ENCODE measurements around the gene CDC42EP4. TPM values are rescaled to one million over a fixed set of nuclear protein-coding genes. Genes with fewer than 3 reads are reported as not detected.

CDC42EP4 gene
- total RNA-seq, 1 donor from 2014 or later = 124 TPM

GRCh38 chr17:73291260-73291801, 20.5 kb downstream of the CDC42EP4 start:
- DNase-seq = no peak
- Mint-ChIP-seq H3K36me3 (ENCODE audit: unreplicated experiment) (no peaks in the 10 kb centered on the region), H3K4me1 (ENCODE audit: low read depth, unreplicated experiment) (peaks cover 31% of the 10 kb centered on the region), H3K27me3 (ENCODE audit: unreplicated experiment) (peaks cover 14% of the 10 kb centered on the region), H3K9me3 (ENCODE audit: unreplicated experiment) (peaks cover 4% of the 10 kb centered on the region), H3K27ac (ENCODE audit: unreplicated experiment) (no peak overlapping the region), H3K4me3 (ENCODE audit: unreplicated experiment) (no peak overlapping the region)
- no peak for TF ChIP-seq CTCF (IDR thresholded peaks at IDR 0.05; ENCODE audit: partially characterized antibody, unreplicated experiment)

- Mint-ChIP-seq H3K27me3 (ENCODE audit: unreplicated experiment) (peaks cover 15% of the 10 kb centered on the region), H3K36me3 (ENCODE audit: unreplicated experiment) (no peaks in the 10 kb centered on the region), H3K9me3 (ENCODE audit: unreplicated experiment) (peaks cover 7% of the 10 kb centered on the region), H3K4me1 (ENCODE audit: low read depth, unreplicated experiment) (peaks cover 35% of the 10 kb centered on the region), H3K4me3 (ENCODE audit: unreplicated experiment) (no peak overlapping the region), H3K27ac (ENCODE audit: unreplicated experiment) (no peak overlapping the region)
- no peak for DNase-seq
- TF ChIP-seq CTCF (IDR thresholded peaks at IDR 0.05; ENCODE audit: partially characterized antibody, unreplicated experiment) = no peak
Observed at GRCh38 chr17:73290399-73291259, 21.2 kb downstream of the CDC42EP4 start.

GRCh38 chr17:73289549-73290254, 22.1 kb downstream of the CDC42EP4 start:
- Mint-ChIP-seq H3K4me1 (ENCODE audit: low read depth, unreplicated experiment) (peaks cover 35% of the 10 kb centered on the region), H3K27me3 (ENCODE audit: unreplicated experiment) (peaks cover 15% of the 10 kb centered on the region), H3K27ac (ENCODE audit: unreplicated experiment) (peak overlapping the region; percentile 53), H3K36me3 (ENCODE audit: unreplicated experiment) (no peaks in the 10 kb centered on the region), H3K9me3 (ENCODE audit: unreplicated experiment) (peaks cover 7% of the 10 kb centered on the region), H3K4me3 (ENCODE audit: unreplicated experiment) (no peak overlapping the region)
- DNase-seq = no peak
- TF ChIP-seq CTCF (IDR thresholded peaks at IDR 0.05; ENCODE audit: partially characterized antibody, unreplicated experiment) = no peak

GRCh38 chr17:73288534-73289302, 23.1 kb downstream of the CDC42EP4 start:
- TF ChIP-seq CTCF (IDR thresholded peaks at IDR 0.05; ENCODE audit: partially characterized antibody, unreplicated experiment) = no peak
- peaks cover 7% of the 10 kb centered on the region for H3K9me3 Mint-ChIP-seq (ENCODE audit: unreplicated experiment)
- no peak for DNase-seq
- H3K4me3 Mint-ChIP-seq (ENCODE audit: unreplicated experiment) = no peak overlapping the region
- H3K4me1 Mint-ChIP-seq (ENCODE audit: low read depth, unreplicated experiment) = peaks cover 42% of the 10 kb centered on the region
- no peak overlapping the region for H3K27ac Mint-ChIP-seq (ENCODE audit: unreplicated experiment)
- peaks cover 18% of the 10 kb centered on the region for H3K27me3 Mint-ChIP-seq (ENCODE audit: unreplicated experiment)
- no peaks in the 10 kb centered on the region for H3K36me3 Mint-ChIP-seq (ENCODE audit: unreplicated experiment)
